ENCODE data around the gene TRPT1.

The TRPT1 gene

GRCh38 chr11:64203421-64204079, 22.4 kb downstream of the TRPT1 start:
- Histone ChIP-seq H2AK5ac (ENCODE audit: low read length) (no peak overlapping the region), H2BK5ac (ENCODE audit: low read depth, low read length, poor library complexity) (no peak overlapping the region), H3K9ac (ENCODE audit: low read length) (no peak overlapping the region), H2BK120ac (ENCODE audit: insufficient read depth, low read length, poor library complexity) (no peak overlapping the region), H3K4ac (ENCODE audit: low read depth, low read length) (no peak overlapping the region), H3K27ac (ENCODE audit: low read depth, low read length) (no peak overlapping the region), H3K4me2 (ENCODE audit: low read length) (no peak overlapping the region), H3K36me3 (ENCODE audit: control insufficient read depth in 1 of 2, insufficient read depth in 2 of 2, low read length in 2 of 2) (peaks cover 65 to 80% of the 10 kb centered on the region in 2 experiments), H4K8ac (ENCODE audit: low read depth, low read length) (no peak overlapping the region), H3K9me3 (ENCODE audit: insufficient read depth, low read depth, low read length) (no peaks in the 10 kb centered on the region), H4K91ac (ENCODE audit: low read depth, low read length) (no peak overlapping the region), H4K12ac (ENCODE audit: low read depth, low read length) (no peak overlapping the region), H2AFZ (ENCODE audit: insufficient read depth, low read length, poor library complexity) (no peak overlapping the region), H2BK12ac (ENCODE audit: low read length) (no peak overlapping the region), H3K23ac (ENCODE audit: low read length) (no peak overlapping the region), H3K4me3 (ENCODE audit: low read depth, low read length) (no peak overlapping the region), H3K79me2 (ENCODE audit: control insufficient read depth, insufficient read depth, low read length, poor library complexity) (no peaks in the 10 kb centered on the region), H3K27me3 (ENCODE audit: insufficient read depth, low read length) (no peaks in the 10 kb centered on the region), H3K14ac (ENCODE audit: low read length) (no peak overlapping the region), H3K18ac (ENCODE audit: low read length) (no peak overlapping the region), H3K4me1 (ENCODE audit: control insufficient read depth in 1 of 2, insufficient read depth in 2 of 2, low read length in 2 of 2) (peaks cover 0 to 7% of the 10 kb centered on the region in 2 experiments), H3K79me1 (ENCODE audit: low read length) (no peaks in the 10 kb centered on the region)
- no CpG with 5 or more reads among the region's 27 CpGs for WGBS (ENCODE audit: extremely low coverage, insufficient coverage, insufficient read length)
- DNase-seq, result no peak

- no peaks in the 10 kb centered on the region for H3K79me1 ChIP-seq (ENCODE audit: low read length)
- no peak overlapping the region for H2AFZ ChIP-seq (ENCODE audit: insufficient read depth, low read length, poor library complexity)
- H3K9ac ChIP-seq (ENCODE audit: low read length), result no peak overlapping the region
- H3K36me3 ChIP-seq (ENCODE audit: control insufficient read depth in 1 of 2, insufficient read depth in 2 of 2, low read length in 2 of 2), result peaks cover 70 to 85% of the 10 kb centered on the region in 2 experiments
- H3K14ac ChIP-seq (ENCODE audit: low read length), result no peak overlapping the region
- no peak overlapping the region for H4K12ac ChIP-seq (ENCODE audit: low read depth, low read length)
- no peak overlapping the region for H3K27ac ChIP-seq (ENCODE audit: low read depth, low read length)
- H3K18ac ChIP-seq (ENCODE audit: low read length), result no peak overlapping the region
- H3K79me2 ChIP-seq (ENCODE audit: control insufficient read depth, insufficient read depth, low read length, poor library complexity), result no peaks in the 10 kb centered on the region
- no peaks in the 10 kb centered on the region for H3K27me3 ChIP-seq (ENCODE audit: insufficient read depth, low read length)
- H3K4me3 ChIP-seq (ENCODE audit: low read depth, low read length), result no peak overlapping the region
- WGBS (ENCODE audit: extremely low coverage, insufficient coverage, insufficient read length), result no CpG with 5 or more reads among the region's 9 CpGs
- no peak overlapping the region for H2BK5ac ChIP-seq (ENCODE audit: low read depth, low read length, poor library complexity)
- H3K4me2 ChIP-seq (ENCODE audit: low read length), result no peak overlapping the region
- peaks cover 0 to 7% of the 10 kb centered on the region in 2 experiments for H3K4me1 ChIP-seq (ENCODE audit: control insufficient read depth in 1 of 2, insufficient read depth in 2 of 2, low read length in 2 of 2)
- no peak overlapping the region for H2AK5ac ChIP-seq (ENCODE audit: low read length)
- H3K4ac ChIP-seq (ENCODE audit: low read depth, low read length), result no peak overlapping the region
- no peaks in the 10 kb centered on the region for H3K9me3 ChIP-seq (ENCODE audit: insufficient read depth, low read depth, low read length)
- no peak overlapping the region for H3K23ac ChIP-seq (ENCODE audit: low read length)
- no peak overlapping the region for H4K8ac ChIP-seq (ENCODE audit: low read depth, low read length)
- no peak for DNase-seq
- no peak overlapping the region for H2BK12ac ChIP-seq (ENCODE audit: low read length)
- no peak overlapping the region for H4K91ac ChIP-seq (ENCODE audit: low read depth, low read length)
- H2BK120ac ChIP-seq (ENCODE audit: insufficient read depth, low read length, poor library complexity), result no peak overlapping the region
Observed at GRCh38 chr11:64202992-64203391, 23.0 kb downstream of the TRPT1 start.

- Histone ChIP-seq H3K4me3 (ENCODE audit: low read depth, low read length) (no peak overlapping the region), H2AK5ac (ENCODE audit: low read length) (no peak overlapping the region), H2BK12ac (ENCODE audit: low read length) (no peak overlapping the region), H3K4me2 (ENCODE audit: low read length) (no peak overlapping the region), H3K36me3 (ENCODE audit: control insufficient read depth in 1 of 2, insufficient read depth in 2 of 2, low read length in 2 of 2) (peaks cover 70 to 89% of the 10 kb centered on the region in 2 experiments), H2BK120ac (ENCODE audit: insufficient read depth, low read length, poor library complexity) (no peak overlapping the region), H3K9ac (ENCODE audit: low read length) (no peak overlapping the region), H3K27ac (ENCODE audit: low read depth, low read length) (no peak overlapping the region), H4K8ac (ENCODE audit: low read depth, low read length) (no peak overlapping the region), H4K91ac (ENCODE audit: low read depth, low read length) (no peak overlapping the region), H2BK5ac (ENCODE audit: low read depth, low read length, poor library complexity) (no peak overlapping the region), H3K18ac (ENCODE audit: low read length) (no peak overlapping the region), H2AFZ (ENCODE audit: insufficient read depth, low read length, poor library complexity) (no peak overlapping the region), H3K79me1 (ENCODE audit: low read length) (no peaks in the 10 kb centered on the region), H3K4ac (ENCODE audit: low read depth, low read length) (no peak overlapping the region), H3K79me2 (ENCODE audit: control insufficient read depth, insufficient read depth, low read length, poor library complexity) (no peaks in the 10 kb centered on the region), H3K27me3 (ENCODE audit: insufficient read depth, low read length) (no peaks in the 10 kb centered on the region), H3K9me3 (ENCODE audit: insufficient read depth, low read depth, low read length) (no peaks in the 10 kb centered on the region), H3K4me1 (ENCODE audit: control insufficient read depth in 1 of 2, insufficient read depth in 2 of 2, low read length in 2 of 2) (no peaks in the 10 kb centered on the region), H3K23ac (ENCODE audit: low read length) (no peak overlapping the region), H4K12ac (ENCODE audit: low read depth, low read length) (no peak overlapping the region), H3K14ac (ENCODE audit: low read length) (no peak overlapping the region)
- no CpG with 5 or more reads among the region's 3 CpGs for WGBS (ENCODE audit: extremely low coverage, insufficient coverage, insufficient read length)
- DNase-seq, result no peak
Observed at GRCh38 chr11:64201543-64201942, 24.4 kb downstream of the TRPT1 start.

- Histone ChIP-seq H2BK120ac (ENCODE audit: insufficient read depth, low read length, poor library complexity) (no peak overlapping the region), H3K4me2 (ENCODE audit: low read length) (no peak overlapping the region), H3K27ac (ENCODE audit: low read depth, low read length) (no peak overlapping the region), H4K91ac (ENCODE audit: low read depth, low read length) (no peak overlapping the region), H3K9ac (ENCODE audit: low read length) (no peak overlapping the region), H3K9me3 (ENCODE audit: insufficient read depth, low read depth, low read length) (no peaks in the 10 kb centered on the region), H2AK5ac (ENCODE audit: low read length) (no peak overlapping the region), H3K27me3 (ENCODE audit: insufficient read depth, low read length) (no peaks in the 10 kb centered on the region), H3K79me2 (ENCODE audit: control insufficient read depth, insufficient read depth, low read length, poor library complexity) (no peaks in the 10 kb centered on the region), H3K36me3 (ENCODE audit: control insufficient read depth in 1 of 2, insufficient read depth in 2 of 2, low read length in 2 of 2) (peaks cover 66 to 89% of the 10 kb centered on the region in 2 experiments), H2BK5ac (ENCODE audit: low read depth, low read length, poor library complexity) (no peak overlapping the region), H2AFZ (ENCODE audit: insufficient read depth, low read length, poor library complexity) (no peak overlapping the region), H3K23ac (ENCODE audit: low read length) (no peak overlapping the region), H2BK12ac (ENCODE audit: low read length) (no peak overlapping the region), H3K4me3 (ENCODE audit: low read depth, low read length) (no peak overlapping the region), H3K4me1 (ENCODE audit: control insufficient read depth in 1 of 2, insufficient read depth in 2 of 2, low read length in 2 of 2) (no peaks in the 10 kb centered on the region), H3K14ac (ENCODE audit: low read length) (no peak overlapping the region), H4K8ac (ENCODE audit: low read depth, low read length) (no peak overlapping the region), H3K4ac (ENCODE audit: low read depth, low read length) (no peak overlapping the region), H3K79me1 (ENCODE audit: low read length) (no peaks in the 10 kb centered on the region), H3K18ac (ENCODE audit: low read length) (no peak overlapping the region), H4K12ac (ENCODE audit: low read depth, low read length) (no peak overlapping the region)
- no peak for DNase-seq
- no CpG with 5 or more reads among the region's 2 CpGs for WGBS (ENCODE audit: extremely low coverage, insufficient coverage, insufficient read length)
Observed at GRCh38 chr11:64198511-64198910, 27.5 kb downstream of the TRPT1 start.

Data from trophoblast cell (in vitro differentiated cells and primary cell).